GM10847 (cell line): ENCODE results near the gene TMEM240.

Experiments used
- POLR2A ChIP-seq: IDR thresholded peaks from 2 replicates; pipeline ENCODE4 v1.6.1; 2011; ENCODE audit not compliant: insufficient read length; ENCODE audit errors: extremely low read depth

TMEM240 gene

GRCh38 chr1:1536019-1536937 is 4.1 kb downstream of the TMEM240 start:
- no peak for TF ChIP-seq POLR2A

GRCh38 chr1:1535201-1536018 is 5.0 kb downstream of the TMEM240 start:
- TF ChIP-seq POLR2A, result no peak

GRCh38 chr1:1534401-1535154 is 5.8 kb downstream of the TMEM240 start:
- no peak for TF ChIP-seq POLR2A

- TF ChIP-seq POLR2A, result no peak
Observed at GRCh38 chr1:1531947-1532346, 8.5 kb downstream of the TMEM240 start.

GRCh38 chr1:1529936-1530335 is 10.5 kb downstream of the TMEM240 start:
- no peak for TF ChIP-seq POLR2A

- no peak for TF ChIP-seq POLR2A
Observed at GRCh38 chr1:1529321-1529720, 11.1 kb downstream of the TMEM240 start.

- no peak for TF ChIP-seq POLR2A
Observed at GRCh38 chr1:1528301-1529267, 11.8 kb downstream of the TMEM240 start.

GRCh38 chr1:1527092-1527816 is 13.2 kb downstream of the TMEM240 start:
- no peak for TF ChIP-seq POLR2A

- TF ChIP-seq POLR2A, result no peak
Observed at GRCh38 chr1:1521331-1521730, 19.1 kb downstream of the TMEM240 start.

GRCh38 chr1:1517973-1518620 is 22.3 kb downstream of the TMEM240 start:
- TF ChIP-seq POLR2A, result no peak

- peak; percentile 72 for TF ChIP-seq POLR2A
Observed at GRCh38 chr1:1511533-1512285, 28.7 kb downstream of the TMEM240 start, which contains the start of gene ATAD3A. ATAD3A (plus strand) TSS chr1:1512162; CDS start chr1:1512269, 107 bp downstream.

GRCh38 chr1:1510912-1511532 is 29.4 kb downstream of the TMEM240 start:
- TF ChIP-seq POLR2A, result no peak

- TF ChIP-seq POLR2A, result no peak
Observed at GRCh38 chr1:1507305-1507704, 33.1 kb downstream of the TMEM240 start.
